ENCODE results near the gene MAT1A.
"Not testable (repeated sequence)": the region's sequence is repeated elsewhere in the genome, so short reads cannot be mapped to it uniquely, and the experiment has no call there.

MAT1A gene

GRCh38 chr10:80261316-80262030, 28.0 kb downstream of the MAT1A start:
- TF ChIP-seq Cebpa-rat (IDR thresholded peaks at IDR 0.05): no peak
- Histone ChIP-seq H3K4me3 (no peak overlapping the region), H3K4me1 (peaks cover 0 to 10% (median 2%) of the 10 kb centered on the region in 10 experiments; a peak in 5 of 20 replicates), H3K9ac (no peak overlapping the region), H3K36me3 (no peaks in the 10 kb centered on the region), H3K4me2 (no peak overlapping the region), H3K27ac (no peak overlapping the region), H3K9me3 (replicated peaks in 1 of 11) (peaks cover 0 to 10% (median 0%) of the 10 kb centered on the region in 11 experiments; a peak in 3 of 22 replicates), H4K20me1 (no peaks in the 10 kb centered on the region), H3K27me3 (no peaks in the 10 kb centered on the region)

- peak in 1 of 11 experiments; percentile 41; a peak in 1 of 22 replicates for TF ChIP-seq Cebpa-rat (IDR thresholded peaks at IDR 0.05)
These were observed 28.9 kb downstream of the MAT1A start for GRCh38 chr10:80260295-80261243.

GRCh38 chr10:80259405-80259871, 30.0 kb downstream of the MAT1A start:
- peak in 1 of 11 experiments; percentile 57; a peak in 1 of 22 replicates for TF ChIP-seq Cebpa-rat (IDR thresholded peaks at IDR 0.05)
- Histone ChIP-seq H3K4me1 (peaks cover 0 to 10% (median 2%) of the 10 kb centered on the region in 10 experiments; a peak in 5 of 20 replicates), H3K27me3 (no peaks in the 10 kb centered on the region), H3K4me2 (0 out of 22 replicates have a peak overlapping the region, but pooled peaks of 1 of the 11 experiments have one; percentile 12), H3K36me3 (no peaks in the 10 kb centered on the region), H3K9me3 (replicated peaks in 1 of 11) (peaks cover 0 to 10% (median 0%) of the 10 kb centered on the region in 11 experiments; a peak in 3 of 22 replicates), H3K9ac (no peak overlapping the region), H3K27ac (no peak overlapping the region), H4K20me1 (no peaks in the 10 kb centered on the region), H3K4me3 (no peak overlapping the region)

More at GRCh38 chr10:80260295-80261243, 28.9 kb downstream of the MAT1A start:
- Histone ChIP-seq H3K4me2 (no peak overlapping the region), H3K36me3 (no peaks in the 10 kb centered on the region), H3K4me3 (no peak overlapping the region), H3K4me1 (peaks cover 0 to 10% (median 2%) of the 10 kb centered on the region in 10 experiments; a peak in 5 of 20 replicates), H3K9ac (no peak overlapping the region), H3K27ac (no peak overlapping the region), H3K27me3 (no peaks in the 10 kb centered on the region), H4K20me1 (no peaks in the 10 kb centered on the region), H3K9me3 (replicated peaks in 1 of 11) (peaks cover 0 to 10% (median 0%) of the 10 kb centered on the region in 11 experiments; a peak in 3 of 22 replicates)

- peaks cover 0 to 24% (median 16%) of the 10 kb centered on the region in 10 experiments; a peak in 14 of 20 replicates for H3K4me1 ChIP-seq
- not testable (repeated sequence) for H3K36me3 ChIP-seq; H3K9ac ChIP-seq; H4K20me1 ChIP-seq; H3K27me3 ChIP-seq; H3K4me2 ChIP-seq; H3K4me3 ChIP-seq; H3K27ac ChIP-seq; H3K9me3 ChIP-seq (replicated peaks in 1 of 11)
These were observed 32.7 kb downstream of the MAT1A start for GRCh38 chr10:80256798-80257197.

- not testable (repeated sequence) for H3K9me3 ChIP-seq (replicated peaks in 1 of 11); H4K20me1 ChIP-seq; H3K27me3 ChIP-seq; H3K36me3 ChIP-seq; H3K4me3 ChIP-seq; H3K9ac ChIP-seq; H3K4me2 ChIP-seq; H3K27ac ChIP-seq
- peaks cover 0 to 23% (median 16%) of the 10 kb centered on the region in 10 experiments; a peak in 14 of 20 replicates for H3K4me1 ChIP-seq
These were observed 34.7 kb downstream of the MAT1A start for GRCh38 chr10:80254726-80255125.

GRCh38 chr10:80253963-80254271, 35.5 kb downstream of the MAT1A start:
- not testable (repeated sequence) for H3K9me3 ChIP-seq (replicated peaks in 1 of 11); H3K27me3 ChIP-seq; H3K9ac ChIP-seq; H3K36me3 ChIP-seq; H3K27ac ChIP-seq; H3K4me3 ChIP-seq; H4K20me1 ChIP-seq
- Histone ChIP-seq H3K4me2 (peak overlapping the region in 4 of 11 experiments; percentile 18 to 46 (median 34); a peak in 2 of 22 replicates), H3K4me1 (peaks cover 0 to 20% (median 11%) of the 10 kb centered on the region in 10 experiments; a peak in 13 of 20 replicates)

- no peak for TF ChIP-seq Cebpa-rat (IDR thresholded peaks at IDR 0.05)
These were observed 36.0 kb downstream of the MAT1A start for GRCh38 chr10:80253266-80253962.

GRCh38 chr10:80252296-80252887, 37.1 kb downstream of the MAT1A start:
- no peak overlapping the region for H3K27ac ChIP-seq
- peak overlapping the region in 5 of 11 experiments; percentile 12 to 46 (median 29); a peak in 5 of 22 replicates for H3K4me2 ChIP-seq
- H3K9me3 ChIP-seq (replicated peaks in 1 of 11): no peaks in the 10 kb centered on the region
- no peak overlapping the region for H3K9ac ChIP-seq
- no peak overlapping the region for H3K4me3 ChIP-seq
- H3K27me3 ChIP-seq: no peaks in the 10 kb centered on the region
- no peak for TF ChIP-seq Cebpa-rat (IDR thresholded peaks at IDR 0.05)
- H3K4me1 ChIP-seq: peaks cover 0 to 20% (median 11%) of the 10 kb centered on the region in 10 experiments; a peak in 12 of 20 replicates
- no peaks in the 10 kb centered on the region for H3K36me3 ChIP-seq
- no peaks in the 10 kb centered on the region; a peak in 1 of 22 replicates for H4K20me1 ChIP-seq

More at GRCh38 chr10:80253266-80253962, 36.0 kb downstream of the MAT1A start:
- Histone ChIP-seq H3K27ac (no peak overlapping the region), H3K4me1 (peaks cover 0 to 20% (median 11%) of the 10 kb centered on the region in 10 experiments; a peak in 12 of 20 replicates), H3K9ac (no peak overlapping the region), H3K4me3 (no peak overlapping the region), H3K27me3 (no peaks in the 10 kb centered on the region), H4K20me1 (no peaks in the 10 kb centered on the region; a peak in 1 of 22 replicates), H3K9me3 (replicated peaks in 1 of 11) (no peaks in the 10 kb centered on the region), H3K4me2 (peak overlapping the region in 8 of 11 experiments; percentile 6 to 46 (median 25); a peak in 10 of 22 replicates), H3K36me3 (no peaks in the 10 kb centered on the region)

- not testable (repeated sequence) for H3K27ac ChIP-seq; H3K9me3 ChIP-seq (replicated peaks in 1 of 11); H3K9ac ChIP-seq; H3K4me3 ChIP-seq; H3K4me2 ChIP-seq; H3K27me3 ChIP-seq; H4K20me1 ChIP-seq; H3K36me3 ChIP-seq
- peaks cover 0 to 20% (median 11%) of the 10 kb centered on the region in 10 experiments; a peak in 12 of 20 replicates for H3K4me1 ChIP-seq
These were observed 37.7 kb downstream of the MAT1A start for GRCh38 chr10:80251703-80252280.

GRCh38 chr10:80250399-80250798, 39.1 kb downstream of the MAT1A start:
- H3K4me1 ChIP-seq: peaks cover 0 to 20% (median 11%) of the 10 kb centered on the region in 10 experiments; a peak in 12 of 20 replicates
- H4K20me1 ChIP-seq; H3K4me2 ChIP-seq; H3K9ac ChIP-seq; H3K36me3 ChIP-seq; H3K9me3 ChIP-seq (replicated peaks in 1 of 11); H3K4me3 ChIP-seq; H3K27ac ChIP-seq; H3K27me3 ChIP-seq: not testable (repeated sequence)

GRCh38 chr10:80249906-80250305, 39.6 kb downstream of the MAT1A start:
- H3K4me1 ChIP-seq: peaks cover 0 to 20% (median 11%) of the 10 kb centered on the region in 10 experiments; a peak in 12 of 20 replicates
- not testable (repeated sequence) for H3K27ac ChIP-seq; H3K9me3 ChIP-seq (replicated peaks in 1 of 11); H4K20me1 ChIP-seq; H3K9ac ChIP-seq; H3K36me3 ChIP-seq; H3K4me3 ChIP-seq; H3K27me3 ChIP-seq; H3K4me2 ChIP-seq

GRCh38 chr10:80247611-80248010, 41.8 kb downstream of the MAT1A start:
- H3K27me3 ChIP-seq; H3K36me3 ChIP-seq; H3K4me2 ChIP-seq; H3K4me1 ChIP-seq; H3K4me3 ChIP-seq; H4K20me1 ChIP-seq; H3K9me3 ChIP-seq (replicated peaks in 1 of 11); H3K9ac ChIP-seq; H3K27ac ChIP-seq: not testable (repeated sequence)
